ENCODE results near the gene CEP126. TPM values are rescaled to one million over a fixed set of nuclear protein-coding genes. Genes with fewer than 3 reads are reported as not detected.

The CEP126 gene
- total and polyA plus RNA-seq, 3 donors from 2014 or later: 11.2 to 18.6 (median 14.8) TPM

DNA sequence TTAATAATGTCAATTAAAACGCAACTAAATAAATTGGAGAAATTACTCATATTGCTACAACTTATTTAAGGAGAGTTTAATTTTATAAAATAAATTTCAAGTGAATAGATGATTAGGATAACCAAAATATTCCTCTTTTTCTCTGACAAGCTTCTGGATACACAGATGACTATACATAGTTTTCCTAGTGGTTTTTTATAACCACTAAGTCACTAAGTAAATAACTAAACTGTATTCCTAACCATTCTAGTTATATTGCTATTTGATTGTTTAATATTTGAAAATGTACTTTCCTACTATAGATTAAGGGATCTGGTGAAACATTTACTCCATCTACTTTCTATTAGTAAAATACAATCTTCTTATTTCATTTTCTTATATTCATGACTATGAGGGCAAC is 6.2 kb downstream of the CEP126 start:
- intact Hi-C loops (cut with DNase I; ENCODE audit: low total_unique reads): no loop called here

DNA sequence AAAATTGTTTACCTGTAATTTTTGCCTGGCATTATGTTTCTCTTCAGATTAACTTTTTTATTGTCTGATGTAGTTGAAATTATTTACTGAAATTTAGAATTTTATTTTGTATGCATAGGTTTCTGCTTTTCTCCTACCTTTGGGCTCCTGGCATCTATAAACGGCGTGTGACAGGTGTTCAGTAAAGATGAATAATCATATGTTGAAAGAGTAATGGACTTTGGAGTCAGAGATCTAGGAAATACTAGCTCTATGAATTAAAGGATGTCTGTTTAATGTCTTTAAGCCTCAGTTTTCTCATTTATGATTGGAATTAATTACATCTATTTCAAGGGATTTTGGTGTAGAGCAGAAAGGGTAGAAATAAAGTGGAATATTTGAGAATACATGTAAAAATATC is 8.7 kb downstream of the CEP126 start:
- WGBS, 2 donors: 95 to 96% methylated on average over 2 of the region's 2 CpGs
- H3K9me3 ChIP-seq: no peaks in the 10 kb centered on the region
- DNase-seq: no peak
- no peak overlapping the region for H3K27ac ChIP-seq
- no peaks in the 10 kb centered on the region for H3K27me3 ChIP-seq
- intact Hi-C loops (cut with DNase I; ENCODE audit: low total_unique reads): no loop called here
- no peak overlapping the region for H3K4me3 ChIP-seq
- no peaks in the 10 kb centered on the region for H3K4me1 ChIP-seq
- TF ChIP-seq CTCF (IDR thresholded peaks at IDR 0.05) (no peak), POLR2A (IDR thresholded peaks at IDR 0.05) (no peak)
- H3K36me3 ChIP-seq (ENCODE audit: low read depth, missing control alignments): no peaks in the 10 kb centered on the region

More for the DNA sequence above, 6.2 kb downstream of the CEP126 start:
- H3K4me3 ChIP-seq: no peak overlapping the region
- 95 to 100% methylated on average over 1 of the region's 1 CpG for WGBS, 2 donors
- TF ChIP-seq POLR2A (IDR thresholded peaks at IDR 0.05) (no peak), CTCF (IDR thresholded peaks at IDR 0.05) (no peak)
- no peak overlapping the region for H3K27ac ChIP-seq
- H3K36me3 ChIP-seq (ENCODE audit: low read depth, missing control alignments): no peaks in the 10 kb centered on the region
- H3K9me3 ChIP-seq: no peaks in the 10 kb centered on the region
- peaks cover 7% of the 10 kb centered on the region for H3K4me1 ChIP-seq
- no peak for DNase-seq
- no peaks in the 10 kb centered on the region for H3K27me3 ChIP-seq

DNA sequence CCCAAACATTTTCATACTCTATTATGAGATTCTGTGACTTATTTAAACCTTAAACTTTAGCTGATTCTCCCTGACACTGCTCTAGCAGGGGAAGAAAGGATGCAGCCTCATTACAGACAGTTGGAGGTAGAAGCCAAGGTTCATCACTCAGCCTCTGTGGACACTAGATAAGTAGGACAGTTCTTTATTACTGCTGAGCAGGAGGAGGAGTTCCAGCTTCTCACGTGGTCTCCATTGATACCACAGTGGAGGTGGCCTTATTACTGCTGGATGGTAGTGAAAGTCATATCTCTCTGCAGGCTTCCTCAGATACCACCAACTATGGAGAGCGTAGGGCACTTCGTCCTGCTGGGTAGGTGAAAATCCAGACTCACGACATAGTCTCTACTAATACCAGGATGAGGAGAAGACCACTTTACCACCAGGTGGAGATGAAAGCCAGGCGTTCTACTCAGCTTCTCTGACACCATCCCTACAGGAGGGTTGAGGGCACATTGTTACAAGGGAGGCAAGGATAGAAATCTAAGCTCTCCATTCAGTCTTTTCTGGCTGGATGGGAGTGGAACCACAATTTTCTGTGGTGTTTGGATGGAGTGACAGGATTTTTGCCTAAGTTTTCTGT is 14.6 kb downstream of the CEP126 start:
- Histone ChIP-seq H3K4me1 (no peaks in the 10 kb centered on the region), H3K27ac (no peak overlapping the region), H3K27me3 (no peaks in the 10 kb centered on the region), H3K36me3 (ENCODE audit: low read depth, missing control alignments) (no peaks in the 10 kb centered on the region), H3K4me3 (no peak overlapping the region), H3K9me3 (no peaks in the 10 kb centered on the region)
- DNase-seq: no peak
- intact Hi-C loops (cut with DNase I; ENCODE audit: low total_unique reads): no loop called here
- 86 to 92% methylated on average over 5 of the region's 5 CpGs for whole genome bisulfite sequencing, 2 donors
- no peak for TF ChIP-seq POLR2A (IDR thresholded peaks at IDR 0.05)
- TF ChIP-seq CTCF (IDR thresholded peaks at IDR 0.05): no peak

DNA sequence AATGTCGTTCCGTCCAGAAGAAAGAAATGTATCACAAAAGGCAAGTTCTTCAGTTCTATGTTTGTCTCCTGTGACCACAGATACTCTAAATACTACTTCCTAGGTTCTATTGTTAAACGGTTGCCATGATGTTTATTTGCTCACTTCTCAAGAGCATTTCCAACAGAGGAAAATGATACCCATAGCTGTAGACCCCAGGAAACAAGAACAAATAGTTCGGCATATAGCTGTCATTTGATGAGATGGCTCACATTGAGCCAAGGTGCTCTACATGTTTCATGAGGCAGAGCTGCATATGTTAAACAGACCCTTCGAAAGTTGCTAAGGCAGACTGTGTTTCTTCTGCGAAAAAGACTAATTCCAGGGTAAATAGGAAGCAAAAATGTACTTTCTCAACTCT is 16.9 kb downstream of the CEP126 start:
- Histone ChIP-seq H3K4me3 (no peak overlapping the region), H3K27me3 (no peaks in the 10 kb centered on the region), H3K4me1 (no peaks in the 10 kb centered on the region), H3K36me3 (ENCODE audit: low read depth, missing control alignments) (no peaks in the 10 kb centered on the region), H3K27ac (no peak overlapping the region), H3K9me3 (no peaks in the 10 kb centered on the region)
- DNase-seq: no peak
- no peak for TF ChIP-seq POLR2A (IDR thresholded peaks at IDR 0.05)
- TF ChIP-seq CTCF (IDR thresholded peaks at IDR 0.05): no peak
- intact Hi-C loops (cut with DNase I; ENCODE audit: low total_unique reads): no loop called here
- WGBS, 2 donors: 70 to 85% methylated on average over 6 of the region's 6 CpGs

DNA sequence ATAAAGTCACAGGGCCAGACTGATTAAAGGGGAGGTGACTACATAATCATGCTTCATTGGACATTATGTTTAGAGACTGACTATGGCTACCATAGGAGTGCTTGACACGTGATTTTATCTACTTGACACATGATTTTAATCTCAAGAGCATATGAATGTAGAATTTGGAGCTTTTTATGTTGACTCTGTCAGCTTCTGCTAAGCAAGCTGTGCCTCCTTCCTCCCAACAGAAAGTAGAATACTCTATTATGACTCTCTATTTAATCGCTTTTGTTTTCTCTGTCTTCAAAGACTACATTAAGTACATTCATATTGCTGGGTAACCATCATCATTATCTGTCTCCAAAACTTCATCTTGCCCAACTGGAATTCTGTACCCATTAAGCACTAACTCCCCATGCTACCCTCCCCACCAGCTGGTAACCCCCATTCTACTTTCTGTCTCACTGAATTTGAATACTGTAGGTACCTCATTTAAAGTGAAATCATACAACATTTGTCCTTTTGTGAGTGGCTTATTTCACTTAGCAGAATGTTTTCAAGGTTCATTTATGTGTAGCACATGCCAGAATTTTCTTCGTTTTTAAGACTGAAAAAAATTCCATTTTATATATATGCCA is 26.2 kb downstream of the CEP126 start:
- Histone ChIP-seq H3K36me3 (ENCODE audit: low read depth, missing control alignments) (no peaks in the 10 kb centered on the region), H3K27me3 (no peaks in the 10 kb centered on the region), H3K4me1 (no peaks in the 10 kb centered on the region), H3K9me3 (no peaks in the 10 kb centered on the region), H3K27ac (no peak overlapping the region), H3K4me3 (no peak overlapping the region)
- WGBS, 2 donors: 87 to 93% methylated on average over 3 of the region's 3 CpGs
- intact Hi-C loops (cut with DNase I; ENCODE audit: low total_unique reads): no loop called here
- TF ChIP-seq POLR2A (IDR thresholded peaks at IDR 0.05) (no peak), CTCF (IDR thresholded peaks at IDR 0.05) (no peak)
- no peak for DNase-seq

All from testis (tissue), 3 donors.